ENCODE data around the gene ATRAID.

ATRAID gene

DNA sequence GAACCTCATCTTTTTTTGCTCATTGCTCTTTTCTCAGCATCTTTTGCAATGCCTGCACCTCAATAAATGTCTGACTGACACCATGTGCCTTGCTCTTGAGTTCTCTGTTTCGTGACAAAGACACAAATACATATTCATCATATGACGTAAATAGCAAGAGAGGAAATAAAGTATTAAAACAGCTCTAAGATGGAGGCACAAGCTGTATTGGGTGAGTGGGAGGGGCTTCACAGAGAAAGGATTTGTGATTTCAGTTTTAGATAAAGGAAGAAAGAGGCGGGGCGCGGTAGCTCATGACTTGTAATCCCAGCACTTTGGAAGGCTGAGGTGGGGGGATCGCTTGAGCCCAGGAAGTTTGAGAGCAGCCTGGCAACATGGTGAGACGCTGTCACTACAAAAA is 8.2 kb downstream of the ATRAID start:
- DNase-seq: no peak

DNA sequence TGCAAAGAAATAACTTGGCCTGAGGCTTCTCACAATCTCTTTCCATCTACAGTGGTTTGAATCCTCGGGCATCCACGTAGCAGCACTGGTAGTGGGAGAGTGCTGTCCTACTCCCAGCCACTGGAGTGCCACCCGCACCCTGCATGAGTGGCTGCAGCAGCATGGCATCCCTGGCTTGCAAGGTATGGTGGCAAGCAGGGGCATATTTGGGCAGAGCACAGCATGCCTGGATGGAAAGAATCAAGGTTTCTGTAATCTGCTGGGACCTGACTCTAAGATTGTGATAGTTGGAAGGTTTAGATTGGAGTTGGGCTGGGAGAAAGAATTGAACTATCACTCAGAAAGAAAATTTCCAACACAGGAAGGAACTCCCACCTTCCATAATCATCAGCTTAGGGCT is 9.3 kb downstream of the ATRAID start:
- no peak for DNase-seq

DNA sequence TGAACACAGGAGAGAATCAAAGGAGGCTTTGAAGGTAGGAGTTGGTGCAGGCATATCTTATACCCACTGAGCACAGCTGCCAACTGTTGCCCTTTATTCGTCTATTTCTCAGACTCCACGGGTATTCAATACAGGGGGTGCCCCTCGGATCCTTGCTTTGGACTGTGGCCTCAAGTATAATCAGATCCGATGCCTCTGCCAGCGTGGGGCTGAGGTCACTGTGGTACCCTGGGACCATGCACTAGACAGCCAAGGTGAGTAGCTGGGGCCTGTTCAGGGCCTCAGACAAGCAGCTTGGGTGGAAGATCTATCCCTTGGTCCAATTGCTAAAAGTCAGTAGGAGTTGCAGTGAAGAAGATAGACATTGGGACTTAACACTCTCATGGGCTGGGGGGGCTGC is 10.6 kb downstream of the ATRAID start:
- no peak for DNase-seq

DNA sequence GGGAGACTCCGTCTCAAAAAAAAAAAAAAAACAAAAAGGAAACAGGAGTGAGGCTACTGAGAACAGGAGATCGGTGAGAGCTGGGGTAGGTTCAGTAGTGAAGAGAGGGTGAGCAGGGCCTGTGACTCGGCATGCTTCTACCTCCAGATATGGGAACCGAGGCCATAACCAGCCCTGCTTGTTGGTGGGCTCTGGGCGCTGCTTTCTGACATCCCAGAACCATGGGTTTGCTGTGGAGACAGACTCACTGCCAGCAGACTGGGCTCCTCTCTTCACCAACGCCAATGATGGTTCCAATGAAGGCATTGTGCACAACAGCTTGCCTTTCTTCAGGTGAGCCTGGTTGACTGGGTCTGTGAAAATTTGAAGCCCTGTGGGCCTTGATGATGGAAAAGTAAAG is 11.6 kb downstream of the ATRAID start:
- DNase-seq: no peak

DNA sequence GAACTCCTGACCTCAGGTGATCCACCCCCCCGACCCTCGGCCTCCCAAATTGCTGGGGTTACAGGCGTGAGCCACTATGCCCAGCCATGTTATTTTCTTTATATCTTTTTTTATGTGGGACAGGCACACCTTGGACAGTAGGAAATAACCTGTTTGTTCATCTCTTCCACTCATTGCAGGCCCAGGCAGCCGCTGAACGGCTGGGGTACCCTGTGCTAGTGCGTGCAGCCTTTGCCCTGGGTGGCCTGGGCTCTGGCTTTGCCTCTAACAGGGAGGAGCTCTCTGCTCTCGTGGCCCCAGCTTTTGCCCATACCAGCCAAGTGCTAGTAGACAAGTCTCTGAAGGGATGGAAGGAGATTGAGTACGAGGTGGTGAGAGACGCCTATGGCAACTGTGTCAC is 13.7 kb downstream of the ATRAID start:
- DNase-seq: no peak

DNA sequence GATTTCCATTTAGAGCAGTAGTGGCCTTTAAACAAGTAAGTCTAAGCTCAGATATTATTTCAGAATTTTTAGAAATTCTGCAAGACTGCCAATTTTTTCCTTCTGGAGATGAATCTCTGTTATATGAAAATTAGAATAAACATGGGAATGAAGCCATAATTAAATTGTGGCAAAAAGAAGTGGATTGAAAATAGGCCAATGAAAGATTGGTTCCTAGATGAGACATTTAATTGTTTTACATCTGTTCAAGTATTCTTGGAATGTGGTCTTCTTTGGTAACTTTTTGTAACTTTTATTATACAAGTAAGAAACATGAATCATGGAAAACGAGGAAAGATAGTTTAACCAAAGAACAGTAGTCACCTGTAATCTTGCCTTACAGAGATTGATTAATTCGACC is 15.7 kb downstream of the ATRAID start:
- no peak for DNase-seq

DNA sequence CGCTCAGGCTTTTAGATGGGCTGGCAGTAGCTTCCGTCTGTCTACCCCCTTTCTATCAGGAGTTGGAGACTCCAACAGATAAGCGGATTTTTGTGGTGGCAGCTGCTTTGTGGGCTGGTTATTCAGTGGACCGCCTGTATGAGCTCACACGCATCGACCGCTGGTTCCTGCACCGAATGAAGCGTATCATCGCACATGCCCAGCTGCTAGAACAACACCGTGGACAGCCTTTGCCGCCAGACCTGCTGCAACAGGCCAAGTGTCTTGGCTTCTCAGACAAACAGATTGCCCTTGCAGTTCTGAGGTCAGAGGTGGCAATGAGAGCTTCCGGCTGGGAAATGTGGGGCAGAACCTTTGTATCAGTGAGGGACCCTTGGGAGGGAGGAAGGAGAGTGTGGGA is 20.1 kb downstream of the ATRAID start:
- DNase-seq: no peak

DNA sequence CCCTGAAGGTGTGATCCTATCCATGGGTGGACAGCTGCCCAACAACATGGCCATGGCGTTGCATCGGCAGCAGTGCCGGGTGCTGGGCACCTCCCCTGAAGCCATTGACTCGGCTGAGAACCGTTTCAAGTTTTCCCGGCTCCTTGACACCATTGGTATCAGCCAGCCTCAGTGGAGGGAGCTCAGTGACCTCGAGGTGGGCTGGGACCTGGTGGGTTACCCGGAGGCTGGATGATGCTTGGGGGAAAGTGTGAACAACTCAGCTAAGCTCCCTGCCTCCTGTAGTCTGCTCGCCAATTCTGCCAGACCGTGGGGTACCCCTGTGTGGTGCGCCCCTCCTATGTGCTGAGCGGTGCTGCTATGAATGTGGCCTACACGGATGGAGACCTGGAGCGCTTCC is 21.5 kb downstream of the ATRAID start:
- DNase-seq: no peak

DNA sequence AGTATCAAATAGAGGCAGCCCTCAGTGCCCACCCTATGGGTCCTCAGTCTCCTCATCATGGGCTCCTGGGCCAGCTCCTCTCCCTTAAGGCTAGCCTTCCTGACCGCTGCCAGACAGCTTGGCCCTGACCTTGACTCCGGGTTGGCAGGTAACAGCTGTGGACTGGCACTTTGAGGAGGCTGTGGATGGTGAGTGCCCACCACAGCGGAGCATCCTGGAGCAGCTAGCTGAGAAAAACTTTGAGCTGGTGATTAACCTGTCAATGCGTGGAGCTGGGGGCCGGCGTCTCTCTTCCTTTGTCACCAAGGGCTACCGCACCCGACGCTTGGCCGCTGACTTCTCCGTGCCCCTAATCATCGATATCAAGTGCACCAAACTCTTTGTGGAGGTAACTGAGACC is 24.3 kb downstream of the ATRAID start:
- no peak for DNase-seq

DNA sequence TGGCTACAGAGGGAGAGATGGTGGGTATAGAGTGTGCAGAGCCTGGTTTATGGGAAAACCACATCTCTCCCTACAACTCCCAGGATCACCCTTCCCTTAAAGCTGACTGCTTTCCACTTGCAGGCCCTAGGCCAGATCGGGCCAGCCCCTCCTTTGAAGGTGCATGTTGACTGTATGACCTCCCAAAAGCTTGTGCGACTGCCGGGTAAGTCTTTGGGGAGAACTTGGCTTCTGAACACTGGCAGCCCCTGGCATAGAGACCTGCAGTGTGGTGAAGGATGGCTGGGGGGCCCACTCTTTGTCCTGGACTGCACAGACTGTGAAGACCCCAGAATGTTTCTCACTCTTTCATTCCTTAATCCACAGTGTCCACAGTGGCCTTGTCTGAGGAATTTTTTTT is 24.8 kb downstream of the ATRAID start:
- no peak for DNase-seq

DNA sequence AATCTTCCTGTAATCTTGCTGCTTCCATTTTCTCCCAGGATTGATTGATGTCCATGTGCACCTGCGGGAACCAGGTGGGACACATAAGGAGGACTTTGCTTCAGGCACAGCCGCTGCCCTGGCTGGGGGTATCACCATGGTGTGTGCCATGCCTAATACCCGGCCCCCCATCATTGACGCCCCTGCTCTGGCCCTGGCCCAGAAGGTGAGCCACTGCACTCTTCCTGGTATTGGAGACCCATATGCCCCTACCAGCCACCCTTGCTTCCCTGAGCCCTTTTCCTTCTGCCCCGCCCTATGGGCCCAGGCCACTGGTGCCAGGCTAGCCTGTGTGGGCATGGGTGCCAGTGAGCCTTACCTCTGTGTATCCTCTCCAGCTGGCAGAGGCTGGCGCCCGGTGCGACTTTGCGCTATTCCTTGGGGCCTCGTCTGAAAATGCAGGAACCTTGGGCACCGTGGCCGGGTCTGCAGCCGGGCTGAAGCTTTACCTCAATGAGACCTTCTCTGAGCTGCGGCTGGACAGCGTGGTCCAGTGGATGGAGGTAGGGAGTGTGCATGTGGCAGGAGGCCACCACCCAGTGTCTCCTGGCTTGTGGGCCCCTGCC is 25.6 kb downstream of the ATRAID start:
- no peak for DNase-seq

DNA sequence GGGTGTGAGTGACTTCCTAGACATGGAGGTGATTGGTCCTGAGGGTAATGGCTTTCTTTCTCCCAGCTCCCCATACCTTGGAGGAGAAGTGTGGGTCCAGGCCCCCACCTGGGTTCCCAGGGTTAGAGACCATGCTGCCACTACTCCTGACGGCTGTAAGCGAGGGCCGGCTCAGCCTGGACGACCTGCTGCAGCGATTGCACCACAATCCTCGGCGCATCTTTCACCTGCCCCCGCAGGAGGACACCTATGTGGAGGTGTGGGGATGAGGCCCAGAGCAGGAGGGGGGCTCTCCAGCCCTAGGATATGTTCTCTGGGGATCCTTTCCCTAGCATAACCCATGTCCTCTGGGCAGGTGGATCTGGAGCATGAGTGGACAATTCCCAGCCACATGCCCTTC is 27.1 kb downstream of the ATRAID start:
- no peak for DNase-seq

DNA sequence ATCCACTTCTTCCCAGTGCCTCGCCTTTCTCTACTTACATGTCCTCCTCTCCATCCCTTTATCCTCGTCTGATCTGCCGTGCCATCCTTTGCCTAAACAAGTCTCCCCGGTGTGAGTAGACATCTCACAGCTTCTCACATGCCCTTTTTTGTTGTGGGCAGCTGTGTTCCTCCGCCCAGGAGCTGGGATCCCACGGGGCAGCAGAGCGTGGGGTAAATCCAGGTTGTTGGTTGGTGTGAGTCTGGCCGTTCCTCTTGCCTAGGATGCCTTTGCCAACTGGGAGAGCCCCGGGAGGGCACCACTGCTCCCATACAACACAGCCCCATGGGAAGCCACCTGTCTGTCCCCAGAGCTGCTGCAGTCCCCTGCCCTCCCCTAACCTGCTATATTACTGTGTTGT is 28.6 kb downstream of the ATRAID start:
- no peak for DNase-seq

DNA sequence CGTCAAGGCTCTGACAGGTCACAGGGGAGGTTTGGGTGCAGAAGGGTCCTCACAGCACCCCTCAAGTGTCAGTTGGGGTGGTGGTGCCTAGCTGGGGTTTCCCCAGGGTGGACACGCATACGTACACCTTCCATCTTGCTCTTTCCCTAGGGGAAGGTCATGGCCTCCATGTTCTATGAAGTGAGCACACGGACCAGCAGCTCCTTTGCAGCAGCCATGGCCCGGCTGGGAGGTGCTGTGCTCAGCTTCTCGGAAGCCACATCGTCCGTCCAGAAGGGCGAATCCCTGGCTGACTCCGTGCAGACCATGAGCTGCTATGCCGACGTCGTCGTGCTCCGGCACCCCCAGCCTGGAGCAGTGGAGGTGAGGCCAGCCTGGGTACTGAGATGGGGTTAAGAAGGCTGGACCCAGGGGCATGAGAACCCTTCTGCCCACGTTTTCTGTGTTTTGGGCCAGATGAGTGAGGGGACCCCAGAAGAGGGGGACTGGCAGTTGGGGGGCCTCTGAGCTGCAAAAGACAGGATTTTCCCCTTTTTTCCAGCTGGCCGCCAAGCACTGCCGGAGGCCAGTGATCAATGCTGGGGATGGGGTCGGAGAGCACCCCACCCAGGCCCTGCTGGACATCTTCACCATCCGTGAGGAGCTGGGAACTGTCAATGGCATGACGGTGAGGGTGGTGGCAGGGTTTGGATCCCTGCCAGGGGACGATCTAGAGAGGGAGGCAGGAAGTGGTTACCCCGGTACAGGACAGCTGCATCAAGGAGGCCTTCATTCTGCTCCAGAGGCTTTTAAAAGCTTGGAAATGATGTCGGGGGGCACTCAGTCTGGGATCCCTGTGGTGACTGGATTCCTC is 30.1 kb downstream of the ATRAID start:
- no peak for DNase-seq

DNA sequence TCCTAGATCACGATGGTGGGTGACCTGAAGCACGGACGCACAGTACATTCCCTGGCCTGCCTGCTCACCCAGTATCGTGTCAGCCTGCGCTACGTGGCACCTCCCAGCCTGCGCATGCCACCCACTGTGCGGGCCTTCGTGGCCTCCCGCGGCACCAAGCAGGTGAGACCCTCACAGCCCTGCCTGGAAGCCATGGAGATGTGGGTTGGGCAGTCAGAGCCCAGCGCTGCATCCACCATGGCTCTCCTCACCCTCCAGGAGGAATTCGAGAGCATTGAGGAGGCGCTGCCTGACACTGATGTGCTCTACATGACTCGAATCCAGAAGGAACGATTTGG is 30.7 kb downstream of the ATRAID start:
- no peak for DNase-seq

DNA sequence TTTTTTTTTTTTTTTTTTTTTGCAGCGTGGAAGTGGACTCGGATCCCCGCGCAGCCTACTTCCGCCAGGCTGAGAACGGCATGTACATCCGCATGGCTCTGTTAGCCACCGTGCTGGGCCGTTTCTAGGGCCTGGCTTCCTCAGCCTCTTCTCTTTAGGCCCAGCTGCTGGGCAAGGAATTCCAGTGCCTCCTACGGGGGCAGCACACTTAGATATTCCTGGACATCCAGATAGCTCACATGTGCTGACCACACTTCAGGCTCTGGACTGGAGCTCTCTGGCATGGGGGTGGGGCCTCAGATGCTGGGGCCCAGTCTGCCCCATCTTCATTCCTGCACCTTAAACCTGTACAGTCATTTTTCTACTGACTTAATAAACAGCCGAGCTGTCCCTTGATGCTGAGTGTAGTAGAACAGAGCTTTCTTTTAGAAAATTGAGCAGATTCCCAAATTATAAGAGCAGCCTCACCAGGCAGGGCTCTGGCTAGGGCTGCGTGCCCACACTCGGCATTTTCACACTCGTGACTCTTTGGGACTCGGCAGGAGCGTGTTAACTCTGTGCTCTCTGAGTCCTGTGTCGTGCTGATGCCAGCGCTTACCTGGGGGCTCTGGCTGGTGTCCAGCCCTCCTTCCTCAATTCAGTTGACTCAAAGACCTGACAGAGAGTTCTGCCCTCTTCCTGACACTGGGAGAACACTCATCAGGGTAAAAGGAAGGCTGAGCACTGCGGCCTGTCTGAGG is 31.7 kb downstream of the ATRAID start:
- DNase-seq: no peak

DNA sequence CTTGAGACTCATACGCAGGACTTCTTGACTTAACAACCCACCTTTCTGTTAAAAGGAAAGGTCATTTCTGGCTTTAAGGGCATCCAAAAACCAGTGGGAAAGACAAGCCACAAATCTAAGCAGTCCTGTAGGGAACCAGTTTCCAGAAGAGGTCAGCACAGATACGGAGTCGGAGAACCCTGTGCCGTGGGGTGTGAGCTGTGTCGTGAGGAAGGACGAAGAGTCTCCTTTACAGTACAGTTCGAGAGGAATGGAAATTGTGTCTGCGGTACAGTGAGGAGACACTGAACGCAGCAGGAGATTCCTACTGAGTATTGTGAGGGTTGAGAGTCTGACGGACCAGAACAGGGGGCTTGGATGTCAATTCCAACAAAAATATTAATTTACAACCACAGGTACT is 33.3 kb downstream of the ATRAID start:
- no peak for DNase-seq

DNA sequence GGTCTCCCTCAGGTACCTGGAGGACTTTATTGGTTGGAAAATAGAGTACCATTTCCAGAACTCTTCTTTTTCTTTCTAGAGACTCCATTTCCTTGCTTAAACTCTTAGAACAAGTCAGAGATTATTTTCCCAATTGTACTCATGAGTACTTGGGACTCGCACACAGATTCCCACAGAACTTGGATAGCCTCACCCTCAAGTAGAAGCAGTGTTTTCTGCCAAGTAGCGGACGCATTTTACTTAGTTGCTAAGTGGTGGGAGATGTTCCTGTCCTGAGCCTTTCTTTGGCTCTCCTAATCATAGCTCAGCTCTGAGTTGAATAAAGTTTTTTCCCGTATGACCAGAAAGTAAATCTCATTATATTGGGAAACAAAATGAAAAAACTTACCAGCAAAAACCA is 33.8 kb downstream of the ATRAID start:
- DNase-seq: no peak

DNA sequence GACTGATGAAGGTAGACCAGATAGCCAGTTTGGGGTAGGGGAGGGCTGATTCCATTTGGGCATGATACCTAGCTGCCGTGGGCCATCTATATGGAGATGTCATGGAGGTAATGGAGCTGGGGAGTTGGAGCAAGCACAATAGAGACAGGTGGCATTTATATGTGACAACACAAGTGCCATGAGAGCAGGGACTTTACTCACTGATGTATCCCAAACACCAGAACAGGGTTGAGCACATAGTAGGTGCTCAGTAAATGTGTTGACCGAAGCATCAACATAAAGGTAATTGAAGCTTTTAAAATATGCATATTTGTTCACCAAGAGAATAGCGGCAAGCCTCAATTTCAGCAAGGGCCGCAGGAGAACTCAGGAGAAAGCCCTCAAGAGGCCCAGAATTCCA is 36.1 kb downstream of the ATRAID start:
- DNase-seq: no peak

DNA sequence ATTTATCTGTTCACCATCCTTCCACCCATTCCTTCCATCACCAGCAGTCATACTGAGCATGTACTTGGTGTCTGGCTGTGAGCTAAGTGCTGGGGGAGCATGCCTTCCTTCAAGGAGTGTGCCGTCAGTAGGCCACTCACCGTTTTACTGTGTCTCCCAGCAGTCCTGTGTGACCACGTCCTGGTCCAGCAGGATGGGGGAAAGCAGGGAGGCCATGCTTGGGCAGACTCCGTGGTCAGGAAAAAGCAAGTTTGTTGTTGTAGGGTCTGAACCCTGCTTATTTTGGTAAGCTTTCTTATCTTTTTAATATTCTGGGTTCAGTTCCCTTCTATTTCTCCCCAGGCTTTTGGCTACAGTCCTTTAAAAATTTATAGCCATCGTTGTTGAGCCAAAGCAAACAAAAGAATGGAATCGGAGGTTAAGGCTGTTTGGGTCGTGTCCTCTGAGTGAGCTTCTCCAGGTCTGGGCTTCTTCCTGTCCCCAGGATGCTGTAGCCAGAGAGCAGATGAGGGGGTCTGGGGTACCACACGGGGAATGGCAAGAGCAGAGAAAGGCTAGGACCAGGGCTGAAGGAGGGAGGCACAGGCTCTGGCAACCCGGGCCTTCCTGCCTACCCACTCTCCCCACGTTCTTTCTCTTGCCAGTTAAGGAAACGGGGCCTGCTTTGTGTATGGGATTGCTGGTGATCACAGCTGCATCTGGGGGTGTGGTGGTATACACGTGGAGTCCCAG is 37.5 kb downstream of the ATRAID start:
- DNase-seq: no peak

DNA sequence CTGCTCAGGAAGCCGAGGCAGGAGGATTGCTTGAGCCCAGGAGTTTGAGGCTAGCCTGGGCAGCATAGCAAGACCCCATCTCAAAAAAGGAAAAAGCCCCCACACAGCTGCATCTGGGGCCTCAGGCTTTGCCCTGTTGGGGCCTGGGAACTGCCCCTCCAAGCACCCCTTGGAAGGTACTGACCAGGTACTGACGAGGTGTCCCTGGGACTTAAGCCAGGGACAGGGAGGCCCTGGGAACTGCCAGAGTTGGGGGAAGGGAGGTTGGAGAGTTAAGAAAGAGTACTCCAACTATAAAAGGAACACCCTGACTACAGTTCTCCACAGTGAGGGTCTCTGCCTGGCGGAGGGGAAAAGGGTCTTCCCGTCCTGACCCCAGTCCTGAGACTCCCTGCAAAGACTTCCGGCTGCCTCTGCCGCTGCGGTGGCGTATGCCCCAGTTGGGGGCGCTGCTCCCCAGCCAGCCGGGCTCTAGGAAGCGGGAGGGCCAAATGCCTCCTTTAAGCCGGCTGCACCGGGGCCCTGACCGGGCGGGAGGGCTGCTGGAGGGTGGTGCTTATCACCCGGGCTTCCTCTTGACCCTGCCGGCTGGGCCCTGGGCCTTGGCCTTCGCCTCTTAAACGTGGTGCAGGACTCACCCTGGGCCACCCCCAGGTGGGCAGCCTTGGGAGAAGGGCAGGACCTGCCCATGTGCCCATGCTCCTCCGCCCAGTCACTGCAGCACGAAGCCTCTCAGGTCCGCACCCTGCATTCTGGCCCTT is 38.2 kb downstream of the ATRAID start:
- peak; percentile 76 to 89 (median 82) for DNase-seq

DNA sequence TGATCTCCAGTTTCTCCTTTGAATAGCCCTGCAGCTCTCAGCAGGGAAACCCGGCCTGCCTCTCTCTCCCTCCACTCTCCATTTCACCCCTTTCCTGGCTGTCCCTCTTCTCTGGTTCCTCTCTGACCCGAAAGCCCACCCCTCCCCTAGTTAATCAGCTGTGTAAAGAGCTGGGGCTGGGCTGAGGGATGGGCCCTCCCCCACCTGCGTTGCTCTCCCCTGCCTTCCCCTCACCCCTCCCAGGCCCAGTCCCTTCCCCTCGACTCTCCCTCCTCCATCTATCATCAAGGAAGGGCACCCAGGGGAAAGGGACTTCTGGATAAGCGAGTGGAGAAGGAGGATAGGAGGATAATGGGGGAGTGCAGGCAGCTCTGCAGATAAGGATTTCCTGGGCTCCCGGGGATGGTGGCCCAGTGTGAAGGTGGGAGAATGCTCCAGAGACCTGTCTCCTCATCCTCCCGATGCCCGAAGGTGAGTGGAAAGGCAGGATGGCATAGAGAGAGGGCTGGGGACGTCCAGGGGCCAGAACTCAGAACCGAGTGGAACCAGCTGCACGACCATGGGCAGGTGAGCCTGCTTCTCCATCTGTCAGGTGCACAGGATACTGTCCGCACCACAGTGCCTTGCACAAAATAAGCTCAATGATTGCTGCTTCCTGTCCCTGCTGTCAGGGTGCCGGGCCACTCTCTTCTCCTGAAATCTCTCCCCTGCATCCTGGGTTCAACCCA is 39.0 kb downstream of the ATRAID start:
- DNase-seq: no peak
